HCT116 (cell line): ENCODE results near the gene DMXL2.

Experiments used
- CEBPB ChIP-seq: IDR thresholded peaks from 2 replicates; pipeline ENCODE4 v1.6.1; 2012; ENCODE audit warnings: low read depth
- CTCF ChIP-seq, 3 experiments: fragments of 200-600 bp in 1 of 3; sonication (generic) in 1 of 3; IDR thresholded peaks in 2 of 3; conservative IDR thresholded peaks in 1 of 3; 2 replicates each; pipeline ENCODE4 v1.5.1; 2012 to 2017; ENCODE audit warnings: low read depth in 2 of 3, low read length in 2 of 3, antibody characterized with exemption in 1 of 3, borderline replicate concordance in 1 of 3, control low read depth in 1 of 3, mild to moderate bottlenecking in 1 of 3, mixed read lengths in 1 of 3, mixed run types in 1 of 3, moderate library complexity in 1 of 3; ENCODE audit not compliant: insufficient read depth in 1 of 3
- ELF1 ChIP-seq: IDR thresholded peaks from 2 replicates; pipeline ENCODE4 v1.6.1; 2012; ENCODE audit warnings: low read depth, borderline replicate concordance
- EZH2 ChIP-seq: fragments of 200-600 bp; sonication (generic); IDR thresholded peaks from 2 replicates; pipeline ENCODE4 v1.6.1; 2017; ENCODE audit warnings: antibody characterized with exemption, mixed run types
- EZH2phosphoT487 ChIP-seq: fragments of 200-600 bp; IDR thresholded peaks from 2 replicates; pipeline ENCODE4 v1.6.1; 2018; ENCODE audit warnings: antibody characterized with exemption, borderline replicate concordance
- MAX ChIP-seq: IDR thresholded peaks from 2 replicates; pipeline ENCODE4 v1.6.1; 2012
- POLR2A ChIP-seq: IDR thresholded peaks from 2 replicates; pipeline ENCODE4 v1.7.0; 2011; ENCODE audit warnings: borderline replicate concordance; ENCODE audit not compliant: insufficient read depth, insufficient read length; ENCODE audit errors: extremely low read depth
- POLR2AphosphoS5 ChIP-seq: IDR thresholded peaks from 2 replicates; pipeline ENCODE4 v1.6.1; 2011; ENCODE audit warnings: mild to moderate bottlenecking, low read depth, low read length, moderate library complexity
- RAD21 ChIP-seq: IDR thresholded peaks from 2 replicates; pipeline ENCODE4 v1.6.1; 2012; ENCODE audit warnings: low read depth, mild to moderate bottlenecking
- TCF7L2 ChIP-seq: IDR thresholded peaks from 2 replicates; pipeline ENCODE4 v1.7.0; 2011; ENCODE audit warnings: borderline replicate concordance, inconsistent platforms; ENCODE audit not compliant: insufficient read depth, insufficient read length; ENCODE audit errors: extremely low read depth
- ZBTB33 ChIP-seq: IDR thresholded peaks from 2 replicates; pipeline ENCODE4 v1.6.1; 2011; ENCODE audit warnings: mild to moderate bottlenecking, low read length, moderate library complexity; ENCODE audit not compliant: insufficient replicate concordance; ENCODE audit errors: extremely low read depth
- ZFX ChIP-seq: fragments of 450-650 bp; IDR thresholded peaks from 2 replicates; pipeline ENCODE4 v1.6.1; 2017
- ZNF274 ChIP-seq: fragments of 200-500 bp; sonication (Bioruptor generic); IDR thresholded peaks from 2 replicates; pipeline ENCODE4 v1.6.1; 2014; ENCODE audit warnings: mild to moderate bottlenecking, low read depth, low read length, inconsistent platforms

- TF ChIP-seq EZH2 (no peak), CTCF (IDR thresholded peaks at IDR 0.05 in 2 of 3, conservative IDR thresholded peaks at IDR 0.05 in 1 of 3; ENCODE audit: borderline replicate concordance in 1 of 3, insufficient read depth in 1 of 3, low read depth in 2 of 3, low read length in 2 of 3) (no peak), POLR2AphosphoS5 (no peak), RAD21 (no peak), POLR2A (no peak), ZBTB33 (no peak), ZNF274 (no peak), ELF1 (no peak), MAX (no peak), CEBPB (no peak), TCF7L2 (no peak), EZH2phosphoT487 (no peak), ZFX (no peak)
These were observed 61.3 kb downstream of the DMXL2 start for GRCh38 chr15:51561271-51561670.
